Inflammatory macrophage treated with lipopolysaccharide for 1 hour (primary cell): Measurements from ENCODE around the gene SLC35C1.

ENCODE experiments used
- DNase-seq, 2 donors: peaks; one replicate each; pipeline ENCODE4 v3.0.0-alpha.2; 2020 to 2022

The SLC35C1 gene

GRCh38 chr11:45804761-45805304 is at the start of gene SLC35C1:
Gene SLC35C1 (plus strand): TSS chr11:45805149. CDS start chr11:45805802, 653 bp downstream.
- DNase-seq: peak; percentile 94 to 98

- DNase-seq: no peak
These were observed 49.6 kb upstream of the SLC35C1 start for GRCh38 chr11:45755281-45755859.

- no peak for DNase-seq
These were observed 48.5 kb upstream of the SLC35C1 start for GRCh38 chr11:45756384-45757010.

- no peak for DNase-seq
These were observed 47.3 kb upstream of the SLC35C1 start for GRCh38 chr11:45757672-45758071.

- no peak for DNase-seq
These were observed 43.3 kb upstream of the SLC35C1 start for GRCh38 chr11:45761659-45762058.

GRCh38 chr11:45765107-45765668 is 39.8 kb upstream of the SLC35C1 start:
- no peak for DNase-seq

GRCh38 chr11:45765836-45766235 is 39.1 kb upstream of the SLC35C1 start:
- DNase-seq: no peak

- no peak for DNase-seq
These were observed 38.5 kb upstream of the SLC35C1 start for GRCh38 chr11:45766469-45766868.

GRCh38 chr11:45768486-45768885 is 36.5 kb upstream of the SLC35C1 start:
- no peak for DNase-seq

GRCh38 chr11:45769960-45770359 is 35.0 kb upstream of the SLC35C1 start:
- no peak for DNase-seq

GRCh38 chr11:45771193-45771565 is 33.8 kb upstream of the SLC35C1 start:
- DNase-seq: peak; percentile 31 to 92

- DNase-seq: peak; percentile 68 to 87
These were observed 33.1 kb upstream of the SLC35C1 start for GRCh38 chr11:45771566-45772448.

GRCh38 chr11:45772449-45772774 is 32.5 kb upstream of the SLC35C1 start:
- DNase-seq: no peak

- no peak for DNase-seq
These were observed 31.8 kb upstream of the SLC35C1 start for GRCh38 chr11:45772986-45773785.

- no peak for DNase-seq
These were observed 30.9 kb upstream of the SLC35C1 start for GRCh38 chr11:45773786-45774655.

- no peak for DNase-seq
These were observed 30.2 kb upstream of the SLC35C1 start for GRCh38 chr11:45774786-45775185.

- peak in 1 of 2 donors; percentile 7 for DNase-seq
These were observed 27.6 kb upstream of the SLC35C1 start for GRCh38 chr11:45777127-45777969.

GRCh38 chr11:45778341-45778740 is 26.6 kb upstream of the SLC35C1 start:
- no peak for DNase-seq

- no peak for DNase-seq
These were observed 25.3 kb upstream of the SLC35C1 start for GRCh38 chr11:45779602-45780001.

GRCh38 chr11:45786272-45786671 is 18.7 kb upstream of the SLC35C1 start:
- DNase-seq: no peak

- DNase-seq: no peak
These were observed 16.1 kb upstream of the SLC35C1 start for GRCh38 chr11:45788887-45789286.
